HG02763 (cell line): Measurements from ENCODE around the gene NOLC1.

Experiments used
- ATAC-seq: cut with Tn5 transposase; IDR thresholded peaks from one replicate; pipeline ENCODE4 v1.9.1; 2021; ENCODE audit warnings: mild to moderate bottlenecking, moderate library complexity; ENCODE audit not compliant: unreplicated experiment

Gene NOLC1

DNA sequence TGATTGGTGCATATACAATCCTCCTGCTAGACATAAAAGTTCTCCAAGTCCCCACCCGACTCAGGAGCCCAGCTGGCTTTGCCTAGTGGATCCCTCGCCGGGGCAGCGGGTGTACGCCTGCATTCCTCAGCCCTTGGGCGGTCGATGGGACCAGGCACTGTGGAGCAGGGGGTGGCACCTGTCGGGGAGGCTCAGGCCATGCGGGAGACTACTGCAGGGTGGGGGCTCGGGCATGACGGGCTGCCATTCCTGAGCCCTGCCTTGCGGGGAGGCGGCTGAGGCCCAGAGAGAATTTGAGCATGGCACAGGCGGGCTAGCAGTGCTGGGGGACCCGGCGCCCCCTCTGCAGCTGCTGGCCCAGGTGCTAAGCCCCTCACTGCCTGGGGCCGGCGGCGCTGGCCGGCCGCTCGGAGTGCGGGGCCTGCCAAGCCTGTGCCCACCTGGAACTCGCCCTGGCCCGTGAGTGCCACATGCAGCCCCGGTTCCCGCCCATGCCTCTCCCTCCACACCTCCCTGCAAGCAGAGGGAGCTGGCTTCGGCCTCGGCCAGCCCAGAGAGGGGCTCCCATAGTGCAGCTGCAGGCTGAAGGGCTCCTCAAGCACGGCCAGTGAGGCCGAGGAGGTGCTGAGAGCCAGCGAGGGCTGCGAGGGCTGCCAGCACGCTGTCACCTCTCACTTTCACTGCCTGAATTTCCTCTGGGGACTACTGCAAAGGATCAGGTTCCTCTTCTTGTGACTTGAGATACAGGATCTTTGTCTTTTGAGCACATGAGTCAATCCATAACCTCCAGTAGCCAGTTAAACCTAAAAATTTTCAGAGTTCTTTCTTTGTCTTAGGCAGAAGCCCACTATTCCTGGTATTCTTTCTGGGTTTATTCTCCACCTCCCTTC, 48.8 kb downstream of the NOLC1 start:
- no peak for ATAC-seq

DNA sequence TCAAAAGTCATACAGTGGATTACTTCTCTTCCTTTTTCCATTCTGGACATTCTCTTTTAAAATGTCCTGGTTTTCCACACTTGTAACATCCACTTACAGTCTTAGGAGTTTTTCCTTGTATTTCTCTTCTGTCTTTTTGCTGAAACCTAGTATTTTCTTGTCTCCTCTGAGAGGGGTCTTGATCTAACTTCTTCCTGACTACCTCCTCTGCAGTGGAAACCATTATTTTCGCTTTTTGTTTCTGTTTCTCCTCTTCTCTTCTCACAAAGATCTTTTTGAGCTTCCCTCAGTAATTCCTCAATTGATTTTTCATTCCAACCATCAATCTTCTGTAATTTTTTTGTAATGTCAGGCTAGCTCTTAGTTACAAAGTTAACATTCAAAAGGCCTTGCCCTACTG, 50.2 kb downstream of the NOLC1 start:
- ATAC-seq, result no peak

GRCh38 chr10:102208311-102209035, 56.3 kb downstream of the NOLC1 start:
- no peak for ATAC-seq

DNA sequence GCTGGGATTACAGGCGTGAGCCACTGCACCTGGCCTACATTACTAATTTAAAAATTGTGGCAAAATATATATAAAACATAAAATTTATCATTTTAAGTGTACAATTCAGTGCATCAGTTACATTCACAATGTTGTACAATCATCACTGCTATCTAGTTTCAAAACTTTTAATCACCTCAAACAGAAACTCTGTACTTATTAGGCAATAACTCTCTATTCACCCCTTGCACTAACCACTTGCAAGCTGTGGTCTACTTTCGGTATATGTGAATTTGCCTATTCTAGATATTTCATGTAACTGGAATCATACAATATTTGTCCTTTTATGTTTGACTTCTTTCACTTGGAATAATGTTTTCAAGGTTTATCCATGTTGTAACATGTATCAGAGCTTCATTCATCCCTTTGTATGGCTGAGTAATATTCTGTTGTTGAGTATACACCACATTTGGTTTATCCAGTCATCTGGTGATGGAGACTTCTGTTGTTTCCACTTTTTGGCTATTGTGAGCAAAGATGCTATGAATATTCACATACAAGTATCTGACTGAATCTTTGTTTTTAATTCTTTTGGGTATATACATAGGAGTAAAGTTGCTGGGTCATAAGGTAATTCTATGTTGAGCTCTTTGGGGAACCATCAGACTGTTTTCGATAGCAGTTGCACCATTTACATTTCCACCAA, 59.6 kb downstream of the NOLC1 start:
- ATAC-seq, result no peak
